HL-60/S4 (cell line): Measurements from ENCODE around the gene IFNL3.

Experiments used
- in situ Hi-C: fragments of 300-500 bp; cut with MboI; formaldehyde crosslinking; loops from 2 replicates; pipeline ENCODE4 v1.14.3; 2022; ENCODE audit warnings: low sequenced_read_pairs

The IFNL3 gene

DNA sequence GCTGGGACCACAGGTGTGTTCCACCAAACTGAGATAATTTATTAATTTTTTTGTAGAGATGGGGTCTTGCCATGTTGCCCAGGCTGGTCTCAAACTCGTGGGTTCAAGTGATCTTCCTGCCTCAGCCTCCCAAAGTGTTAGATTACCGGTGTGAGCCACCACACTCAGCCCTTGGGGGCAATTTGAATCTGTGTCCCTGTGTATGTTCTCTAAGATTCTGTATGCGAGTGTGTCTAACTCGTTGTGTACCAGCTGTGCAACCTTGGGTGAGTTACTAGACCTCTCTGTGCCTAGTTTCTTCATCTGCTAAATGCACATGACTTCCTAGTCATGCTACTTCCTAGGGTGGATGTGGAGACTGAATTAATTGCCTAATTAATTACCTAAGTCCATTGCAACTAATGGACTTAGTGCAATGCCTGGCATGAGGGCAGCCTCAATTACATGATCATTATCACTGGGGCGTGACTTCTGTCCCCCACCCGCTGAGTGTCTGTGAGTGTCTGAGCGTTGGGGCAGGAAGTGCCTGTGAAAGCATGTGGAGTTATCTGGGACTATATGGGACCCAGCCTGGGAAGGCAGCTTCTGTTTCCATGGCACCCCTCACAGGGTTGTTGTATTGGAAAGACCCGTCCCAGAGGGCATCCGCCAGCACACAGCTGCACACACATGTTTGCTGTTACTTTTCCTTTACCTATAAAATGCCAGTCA lies 49.8 kb downstream of the IFNL3 start:
- in situ Hi-C loops: no loop called here

GRCh38 chr19:39193803-39194202 lies 51.0 kb downstream of the IFNL3 start:
- in situ Hi-C loops: no loop called here
